B cell (primary cell): Measurements from ENCODE around the gene OTUD5. TPM values are rescaled to one million over a fixed set of nuclear protein-coding genes. Genes with fewer than 3 reads are reported as not detected.

Experiments used
- ATAC-seq: fragments of 200-7000 bp; cut with Tn5 transposase; one replicate; pipeline ENCODE4 v1.10.0; 2021; ENCODE audit warnings: low read depth, mild to moderate bottlenecking, moderate number of reproducible peaks, moderate library complexity
- CTCF ChIA-PET: fragments of 350-600 bp; sonication (Branson Sonifier 250); formaldehyde crosslinking; loops from one replicate; lab custom pipeline; 2021; ENCODE audit warnings: antibody characterized with exemption, inconsistent platforms; lab: Charles Lee
- POLR2A ChIA-PET: fragments of 350-600 bp; sonication (Branson Sonifier 250); formaldehyde crosslinking; loops from one replicate; lab custom pipeline; 2021; ENCODE audit warnings: antibody characterized with exemption; lab: Charles Lee
- DNase-seq: peaks from one replicate; pipeline ENCODE4 v3.0.0; 2013
- H2AFZ ChIP-seq: 2 replicates; pipeline ENCODE4 v1.6.1; 2012; ENCODE audit warnings: mild to moderate bottlenecking, low read depth, low read length; ENCODE audit not compliant: insufficient read depth, poor library complexity, severe bottlenecking
- H3K27ac ChIP-seq, 2 donors: 1 replicate in 1 of 2; 2 replicates in 1 of 2; pipeline ENCODE4 v1.5.1; 2012 to 2013; ENCODE audit warnings: low read length in 2 of 2, mild to moderate bottlenecking in 2 of 2, moderate library complexity in 1 of 2
- H3K27me3 ChIP-seq, 4 experiments: fragments of 200-600 bp in 1 of 4; sonication (generic) in 1 of 4; replicated peaks in 1 of 4; 1 replicate in 2 of 4; 2 replicates in 2 of 4; pipeline versions ENCODE4 v1.6.1 to v1.7.0; 2013 to 2016; ENCODE audit warnings: low read length in 3 of 4, mild to moderate bottlenecking in 2 of 4, mixed read lengths in 1 of 4, moderate library complexity in 1 of 4; ENCODE audit not compliant: insufficient read depth in 4 of 4, control insufficient read depth in 3 of 4; ENCODE audit errors: control extremely low read depth in 1 of 4
- H3K36me3 ChIP-seq, 2 experiments: replicated peaks in 1 of 2; 1 replicate in 1 of 2; 2 replicates in 1 of 2; pipeline versions ENCODE4 v1.6.1 to v1.7.1; 2013; ENCODE audit warnings: low read length in 1 of 2; ENCODE audit not compliant: insufficient read depth in 2 of 2, control insufficient read depth in 1 of 2; ENCODE audit errors: control extremely low read depth in 1 of 2, extremely low read depth in 1 of 2
- H3K4me1 ChIP-seq, 2 donors: fragments of 200-600 bp in 1 of 2; sonication (generic) in 1 of 2; 1 replicate in 1 of 2; 2 replicates in 1 of 2; pipeline versions ENCODE4 v1.5.1 to v1.6.1; 2013 to 2017; ENCODE audit warnings: low read length in 2 of 2; ENCODE audit not compliant: control insufficient read depth in 2 of 2, insufficient read depth in 2 of 2
- H3K4me2 ChIP-seq: replicated peaks from 2 replicates; pipeline ENCODE3; 2012; ENCODE audit warnings: mild to moderate bottlenecking, low read depth, low read length; ENCODE audit not compliant: poor library complexity, severe bottlenecking
- H3K4me3 ChIP-seq, 5 experiments: fragments of 200-600 bp in 1 of 5; sonication (generic) in 1 of 5; 1 replicate in 3 of 5; 2 replicates in 2 of 5; pipeline versions ENCODE4 v1.5.1 to v1.7.0; 2011 to 2016; ENCODE audit warnings: low read length in 4 of 5, mild to moderate bottlenecking in 4 of 5, low read depth in 2 of 5, control low read depth in 1 of 5, moderate library complexity in 1 of 5; ENCODE audit not compliant: insufficient read depth in 1 of 5; ENCODE audit errors: control extremely low read depth in 1 of 5, extremely low read depth in 1 of 5
- H3K79me2 ChIP-seq: fragments of 200-600 bp; sonication (generic); one replicate; pipeline ENCODE4 v1.6.0; 2016; ENCODE audit warnings: low read length; ENCODE audit not compliant: control insufficient read depth, insufficient read depth
- H3K9ac ChIP-seq: fragments of 200-600 bp; sonication (generic); 2 replicates; pipeline ENCODE4 v1.6.1; 2017; ENCODE audit warnings: mild to moderate bottlenecking, low read length, moderate library complexity
- H3K9me3 ChIP-seq, 3 donors: one replicate each; pipeline versions ENCODE4 v1.6.1 to v1.7.1; 2013; ENCODE audit warnings: low read length in 2 of 3; ENCODE audit not compliant: control insufficient read depth in 2 of 3, insufficient read depth in 1 of 3; ENCODE audit errors: control extremely low read depth in 1 of 3
- H4K20me1 ChIP-seq: 2 replicates; pipeline ENCODE4 v1.6.0; 2012; ENCODE audit warnings: mild to moderate bottlenecking, low read length; ENCODE audit not compliant: insufficient read depth, control insufficient read depth, poor library complexity, severe bottlenecking
- H3K27ac Mint-ChIP-seq: one replicate; pipeline ENCODE4 v1.8.0; 2021; ENCODE audit warnings: mixed read lengths
- H3K27me3 Mint-ChIP-seq: one replicate; pipeline ENCODE4 v1.8.0; 2021; ENCODE audit warnings: mixed read lengths
- H3K4me1 Mint-ChIP-seq: one replicate; pipeline ENCODE4 v1.8.0; 2021; ENCODE audit warnings: mixed read lengths
- H3K4me3 Mint-ChIP-seq: one replicate; pipeline ENCODE4 v1.8.0; 2021; ENCODE audit warnings: mixed read lengths
- H3K9me3 Mint-ChIP-seq: one replicate; pipeline ENCODE4 v1.8.0; 2022; ENCODE audit warnings: mixed read lengths; ENCODE audit not compliant: insufficient read depth
- CTCF ChIP-seq: fragments of 200-600 bp; IDR thresholded peaks from one replicate; pipeline ENCODE4 v1.8.0; 2022; ENCODE audit warnings: antibody characterized with exemption, mild to moderate bottlenecking
- EZH2 ChIP-seq: IDR thresholded peaks from 2 replicates; pipeline ENCODE4 v1.6.1; 2012; ENCODE audit warnings: borderline replicate concordance, low read depth, mild to moderate bottlenecking, moderate library complexity, low read length; ENCODE audit not compliant: insufficient read depth, poor library complexity, severe bottlenecking
- WGBS: methylation state at CpG from one replicate; pipeline ENCODE4 v1.1.5; 2013; ENCODE audit warnings: missing lambda C conversion rate; ENCODE audit not compliant: insufficient coverage; 5-methylcytosine and 5-hydroxymethylcytosine counted together
- intact Hi-C: fragments of 100-400 bp; cut with micrococcal nuclease; formaldehyde crosslinking; loops from one replicate; pipeline ENCODE4 v1.10.0; 2022
- polyA plus RNA-seq: library from polyadenylated mRNA; depleted of rRNA; stranded (reverse); fragments of >200 nt; gene quantifications from 2 replicates; pipeline ENCODE4 v1.2.3, GENCODE V29; 2012
- total RNA-seq, 2 donors: library from RNA; stranded (reverse); fragments of 120-200 nt in 1 of 2; gene quantifications; 1 replicate in 1 of 2; 2 replicates in 1 of 2; pipeline versions ENCODE4 v1.2.3 to v1.2.4, GENCODE V29; 2013 to 2022

The OTUD5 gene
- total and polyA plus RNA-seq, 2 donors (not counting 1 experiment from before 2014, with no cell fraction given) = 105 to 116 TPM

- Mint-ChIP-seq H3K9me3 (no peaks in the 10 kb centered on the region), H3K27me3 (no peaks in the 10 kb centered on the region), H3K4me1 (peaks cover 45% of the 10 kb centered on the region), H3K27ac (peak overlapping the region; percentile 97), H3K4me3 (peak overlapping the region; percentile 98)
- ATAC-seq (no peak), DNase-seq (no peak)
- intact Hi-C loops = loop anchor here (5.0 to 10.0 kb wide), 3 partner anchors 254 to 1703 kb away; partner anchors contain the start of genes CDK16, ELK1, PLP2 and UXT
- Histone ChIP-seq H3K9ac (peak overlapping the region; percentile 90), H3K4me1 (peaks cover 34 to 53% of the 10 kb centered on the region in 2 donors), H2AFZ (no peak overlapping the region), H3K9me3 (no peaks in the 10 kb centered on the region), H4K20me1 (peaks cover 51% of the 10 kb centered on the region), H3K27ac (peak overlapping the region; percentile 84), H3K36me3 (peaks cover 0 to 46% of the 10 kb centered on the region in 2 experiments), H3K4me2 (peak overlapping the region; percentile 76), H3K79me2 (peaks cover 61% of the 10 kb centered on the region), H3K27me3 (no peaks in the 10 kb centered on the region), H3K4me3 (peak overlapping the region in 4 of 5 experiments; percentile 67 to 94 (median 90))
- ChIA-PET CTCF (interaction anchor here (1.0 kb wide), 1 partner anchor 19 kb away, joined by 3 read pairs; no protein-coding TSS in a partner anchor), POLR2A (interaction anchor here (0.8 to 5.9 kb wide), 2 partner anchors 20 to 40 kb away, joined by 5 to 101 read pairs; no protein-coding TSS in a partner anchor)
- 1% methylated on average over 13 of the region's 23 CpGs for WGBS
- no peak for TF ChIP-seq EZH2
- TF ChIP-seq CTCF = no peak
These were observed 39.1 kb downstream of the OTUD5 start for GRCh38 chrX:48918301-48918642.
